Measurements from ENCODE around the gene SPATA21.

SPATA21 gene

GRCh38 chr1:16450863-16451481 is 13.7 kb upstream of the SPATA21 start:
- DNase-seq, result no peak

GRCh38 chr1:16449666-16450065 is 12.4 kb upstream of the SPATA21 start:
- DNase-seq, result no peak

- no peak for DNase-seq
These were observed 11.8 kb upstream of the SPATA21 start for GRCh38 chr1:16449065-16449464.

- DNase-seq, result no peak
These were observed 10.4 kb upstream of the SPATA21 start for GRCh38 chr1:16447641-16448040.

GRCh38 chr1:16446116-16446515 is 8.9 kb upstream of the SPATA21 start:
- DNase-seq, result no peak

GRCh38 chr1:16445052-16445451 is 7.8 kb upstream of the SPATA21 start:
- DNase-seq, result no peak

GRCh38 chr1:16443975-16444770 is 6.9 kb upstream of the SPATA21 start:
- DNase-seq, result peak; percentile 74

- peak; percentile 21 for DNase-seq
These were observed 5.7 kb upstream of the SPATA21 start for GRCh38 chr1:16442941-16443340.

- DNase-seq, result peak; percentile 73
These were observed 5.0 kb upstream of the SPATA21 start for GRCh38 chr1:16442265-16442664.

GRCh38 chr1:16441282-16441665 is 4.0 kb upstream of the SPATA21 start:
- peak; percentile 45 for DNase-seq

GRCh38 chr1:16440470-16441281 is 3.5 kb upstream of the SPATA21 start, which contains the start of gene NECAP2:
Gene NECAP2 (plus strand): TSS chr1:16440724. CDS start chr1:16440762, 38 bp downstream.
- DNase-seq, result peak; percentile 94

- peak; percentile 8 for DNase-seq
These were observed 2.9 kb upstream of the SPATA21 start for GRCh38 chr1:16440131-16440469.

- DNase-seq, result peak; percentile 91
These were observed 1.7 kb upstream of the SPATA21 start for GRCh38 chr1:16438924-16439323.

GRCh38 chr1:16438516-16438915 is 1.3 kb upstream of the SPATA21 start:
- DNase-seq, result peak; percentile 48

GRCh38 chr1:16434501-16434900 is 2.7 kb downstream of the SPATA21 start:
- peak; percentile 30 for DNase-seq

- no peak for DNase-seq
These were observed 3.2 kb downstream of the SPATA21 start for GRCh38 chr1:16434007-16434406.

GRCh38 chr1:16433030-16433429 is 4.2 kb downstream of the SPATA21 start:
- peak; percentile 61 for DNase-seq

GRCh38 chr1:16430606-16431005 is 6.6 kb downstream of the SPATA21 start:
- peak; percentile 44 for DNase-seq

GRCh38 chr1:16425125-16426025 is 11.8 kb downstream of the SPATA21 start:
- no peak for DNase-seq

GRCh38 chr1:16422041-16422440 is 15.2 kb downstream of the SPATA21 start:
- DNase-seq, result no peak

- DNase-seq, result no peak
These were observed 16.0 kb downstream of the SPATA21 start for GRCh38 chr1:16421201-16421600.

- DNase-seq, result peak; percentile 51
These were observed 16.7 kb downstream of the SPATA21 start for GRCh38 chr1:16420424-16421118.

All from inflammatory macrophage treated with lipopolysaccharide for 4 hours (primary cell).